Lower leg skin (tissue), 4 donors: ENCODE results near the gene FEM1B. TPM values are rescaled to one million over a fixed set of nuclear protein-coding genes. Genes with fewer than 3 reads are reported as not detected.

Source experiments
- DNase-seq, 2 donors: peaks; one replicate each; pipeline ENCODE4 v3.0.0-alpha.2; 2019; ENCODE audit warnings: low spot score in 2 of 2
- H3K4me3 ChIP-seq: fragments of 200-600 bp; sonication (generic); 2 replicates; pipeline ENCODE4 v1.5.1; 2017; ENCODE audit warnings: mild to moderate bottlenecking, low read depth; ENCODE audit not compliant: poor library complexity, severe bottlenecking
- CTCF ChIP-seq, 3 donors: fragments of 450-650 bp; IDR thresholded peaks; one replicate each; pipeline ENCODE4 v1.5.1; 2016; ENCODE audit warnings: antibody characterized with exemption in 3 of 3, mild to moderate bottlenecking in 3 of 3, moderate library complexity in 2 of 3
- POLR2A ChIP-seq, 2 donors: fragments of 450-650 bp; IDR thresholded peaks; one replicate each; pipeline ENCODE4 v1.6.1; 2016 to 2017; ENCODE audit warnings: antibody characterized with exemption in 2 of 2, mild to moderate bottlenecking in 1 of 2, moderate library complexity in 1 of 2
- WGBS, 2 donors: methylation state at CpG; one replicate each; pipeline ENCODE4 v1.1.5; 2018; 5-methylcytosine and 5-hydroxymethylcytosine counted together
- intact Hi-C: fragments of 100-400 bp; cut with DNase I; formaldehyde crosslinking; loops from one replicate; pipeline ENCODE4 v1.15.0; 2023; ENCODE audit warnings: low total_unique reads
- total RNA-seq, 4 donors: library from RNA; depleted of rRNA; stranded (reverse); fragments of >200 nt; gene quantifications; one replicate each; pipeline ENCODE4 v1.1.0, GENCODE V29; 2016

Gene FEM1B
- total RNA-seq, 4 donors from 2014 or later: 70.6 to 90.9 (median 82.4) TPM

- no peak for TF ChIP-seq POLR2A (IDR thresholded peaks at IDR 0.05)
- no peak for TF ChIP-seq CTCF (IDR thresholded peaks at IDR 0.05)
- 73 to 81% methylated on average over 14 of the region's 14 CpGs for WGBS, 2 donors
- no peak overlapping the region for H3K4me3 ChIP-seq
- DNase-seq: peak in 1 of 2 donors; percentile 69
- intact Hi-C loops: loop anchor here (10.0 kb wide), 1 partner anchor 567 kb away; no protein-coding TSS in a partner anchor
Observed at GRCh38 chr15:68307131-68307928, 29.8 kb downstream of the FEM1B start.

- no peak overlapping the region for H3K4me3 ChIP-seq
- 77 to 78% methylated on average over 3 of the region's 3 CpGs for WGBS, 2 donors
- TF ChIP-seq CTCF (IDR thresholded peaks at IDR 0.05) (no peak), POLR2A (IDR thresholded peaks at IDR 0.05) (no peak)
- intact Hi-C loops: loop anchor here (10.0 kb wide), 1 partner anchor 566 kb away; no protein-coding TSS in a partner anchor
- DNase-seq: no peak
Observed at GRCh38 chr15:68309024-68309423, 31.5 kb downstream of the FEM1B start.

DNA sequence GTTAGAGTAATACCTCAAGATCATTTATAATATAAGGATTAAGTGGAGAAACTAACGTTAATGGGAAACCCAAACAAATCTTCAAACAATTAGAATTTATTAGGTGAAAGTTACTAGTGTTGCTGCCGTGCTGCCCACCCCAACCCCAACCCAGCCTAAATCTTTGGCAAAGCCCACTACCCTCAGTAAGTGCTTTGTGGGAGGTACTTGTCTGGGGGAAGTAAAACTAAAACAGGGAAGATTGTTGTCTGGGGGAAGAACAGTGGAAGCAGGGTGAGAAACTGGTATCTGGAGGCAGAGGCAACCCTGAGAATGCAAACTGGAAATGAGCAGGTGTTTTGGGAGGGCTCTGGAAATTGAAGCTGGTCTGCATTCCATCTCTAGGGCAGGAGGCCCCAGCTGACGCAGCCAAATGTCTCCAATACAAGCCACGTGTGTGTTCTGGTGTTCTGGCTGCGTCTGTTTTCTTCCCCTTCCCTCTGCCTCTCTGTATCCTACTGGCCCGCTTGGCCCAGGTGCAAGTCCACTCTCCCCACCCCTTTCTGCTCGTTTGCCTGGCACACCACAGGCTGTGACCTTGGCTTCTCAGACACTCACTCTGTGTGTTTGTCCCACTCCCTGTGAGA, 32.7 kb downstream of the FEM1B start:
- intact Hi-C loops: loop anchor here (5.0 kb wide), 1 partner anchor 72 kb away; no protein-coding TSS in a partner anchor
- TF ChIP-seq CTCF (IDR thresholded peaks at IDR 0.05) (no peak), POLR2A (IDR thresholded peaks at IDR 0.05) (no peak)
- WGBS, 2 donors: 51 to 65% methylated on average over 7 of the region's 7 CpGs

DNA sequence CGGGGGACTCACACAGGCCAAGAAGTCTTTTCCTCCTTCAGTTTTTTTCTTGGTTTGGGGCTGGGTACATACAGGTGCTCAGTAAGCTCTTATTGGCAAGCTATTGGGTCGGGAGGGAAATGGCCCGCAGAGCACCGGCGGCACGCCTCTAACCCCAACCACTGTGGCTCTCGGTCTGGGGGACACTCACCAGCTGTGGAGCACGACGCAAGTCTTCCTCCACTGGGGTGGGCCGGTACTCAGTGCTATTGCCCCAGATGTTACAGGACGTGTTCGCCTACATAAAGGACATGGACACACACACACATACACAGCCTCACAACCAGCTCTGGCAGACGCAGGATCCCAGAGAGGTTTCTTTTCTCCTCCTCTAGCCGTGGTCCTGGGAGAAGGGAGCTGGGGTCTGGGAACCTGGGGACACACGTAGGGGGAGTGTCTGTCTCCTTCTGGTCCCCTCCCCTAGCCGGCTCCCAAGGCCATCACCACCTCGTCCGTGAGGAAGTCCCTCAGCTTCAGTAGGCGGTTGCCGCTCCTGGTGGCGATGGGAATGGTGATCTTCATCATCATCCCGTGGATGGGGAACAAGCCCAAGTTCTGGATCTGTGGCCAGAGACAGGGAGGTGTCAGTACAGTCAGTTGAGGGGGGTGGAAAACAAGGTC, 33.4 kb downstream of the FEM1B start:
- peak in 1 of 2 donors; percentile 75 for DNase-seq
- TF ChIP-seq CTCF (IDR thresholded peaks at IDR 0.05) (no peak), POLR2A (IDR thresholded peaks at IDR 0.05) (no peak)
- 88 to 95% methylated on average over 21 to 22 of the region's 22 CpGs for WGBS, 2 donors

More for the DNA sequence above, 32.7 kb downstream of the FEM1B start:
- peak in 1 of 2 donors; percentile 80 for DNase-seq
- H3K4me3 ChIP-seq: no peak overlapping the region

DNA sequence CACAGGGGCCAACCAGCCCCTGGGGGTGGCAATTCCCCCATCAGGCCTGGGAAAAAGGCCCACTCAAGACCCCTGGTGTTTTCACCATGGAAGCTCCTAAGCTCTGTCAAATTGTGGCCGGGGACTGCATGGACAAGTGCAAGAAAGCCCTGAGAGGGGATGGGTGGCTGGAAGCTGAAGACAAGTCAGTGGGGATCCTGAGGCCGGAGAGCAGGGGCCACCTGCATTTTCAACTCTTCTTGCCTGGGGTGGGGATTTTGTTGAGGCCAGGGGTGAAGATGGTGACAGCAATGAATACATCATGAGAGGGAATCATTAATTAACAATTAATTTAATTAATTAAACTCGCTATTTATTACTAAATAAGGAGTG, 33.9 kb downstream of the FEM1B start:
- TF ChIP-seq CTCF (IDR thresholded peaks at IDR 0.05) (no peak), POLR2A (IDR thresholded peaks at IDR 0.05) (no peak)
- peak in 1 of 2 donors; percentile 83 for DNase-seq
- H3K4me3 ChIP-seq: no peak overlapping the region
- 97% methylated on average over 3 of the region's 3 CpGs for WGBS, 2 donors
- intact Hi-C loops: loop anchor here (5.0 kb wide), 1 partner anchor 71 kb away; no protein-coding TSS in a partner anchor

More for the DNA sequence above, 33.4 kb downstream of the FEM1B start:
- intact Hi-C loops: loop anchor here (5.0 kb wide), 1 partner anchor 71 kb away; no protein-coding TSS in a partner anchor
- H3K4me3 ChIP-seq: no peak overlapping the region
